A549 (cell line): Measurements from ENCODE around the gene CD79A. TPM values are rescaled to one million over a fixed set of nuclear protein-coding genes. Genes with fewer than 3 reads are reported as not detected.

Experiments
- ATAC-seq, 2 experiments: fragments of 200-7000 bp in 1 of 2; fragments of >200 bp in 1 of 2; cut with Nextera tagmentation in 1 of 2; cut with Tn5 transposase in 1 of 2; 3 replicates each; pipeline versions ENCODE4 v1.8.0 to v1.9.1; 2018 to 2020; ENCODE audit warnings: mild to moderate bottlenecking in 1 of 2, moderate library complexity in 1 of 2
- CTCF ChIA-PET: fragments of 300-600 bp; sonication (Branson Sonifier 250); formaldehyde crosslinking; extraction: SDS; loops from one replicate; lab custom pipeline; 2021; ENCODE audit warnings: antibody characterized with exemption, inconsistent platforms; lab: Yijun Ruan, JAX
- POLR2A ChIA-PET: fragments of 350-600 bp; formaldehyde crosslinking; extraction: SDS; loops from one replicate; lab custom pipeline; 2021; ENCODE audit warnings: antibody characterized with exemption, inconsistent platforms; lab: Yijun Ruan, JAX
- DNase-seq, 2 experiments: peaks; one replicate each; pipeline versions ENCODE4 v3.0.0 to v3.0.0-alpha.2; 2011 to 2016; ENCODE audit warnings: low read depth in 1 of 2, low spot score in 1 of 2
- FAIRE-seq: peaks from 2 replicates; lab custom pipeline; 2011; peaks lifted over from hg19 to GRCh38; lab: Jason Lieb, UNC
- H3K27ac ChIP-seq, 2 experiments: fragments of >200 bp; sonication (Bioruptor Twin); formaldehyde crosslinking; 3 replicates each; pipeline ENCODE4 v1.5.1; 2016 to 2017
- H3K4me1 ChIP-seq: fragments of >200 bp; sonication (Bioruptor Twin); formaldehyde crosslinking; 3 replicates; pipeline ENCODE4 v1.6.1; 2016
- H3K4me2 ChIP-seq: fragments of >200 bp; sonication (Bioruptor Twin); formaldehyde crosslinking; 3 replicates; pipeline ENCODE4 v1.6.1; 2016
- H3K4me3 ChIP-seq: fragments of >200 bp; sonication (Bioruptor Twin); formaldehyde crosslinking; 3 replicates; pipeline ENCODE4 v1.5.1; 2016
- H3K9me3 ChIP-seq: fragments of >200 bp; sonication (Bioruptor Twin); formaldehyde crosslinking; 3 replicates; pipeline ENCODE4 v1.6.1; 2016
- BHLHE40 ChIP-seq: IDR thresholded peaks from 2 replicates; pipeline ENCODE4 v1.6.1; 2012; ENCODE audit warnings: low read depth, low read length, inconsistent platforms
- CHD2 ChIP-seq: fragments of 150-350 bp; IDR thresholded peaks from 2 replicates; pipeline ENCODE4 v1.6.1; 2014; ENCODE audit warnings: low read length; ENCODE audit not compliant: partially characterized antibody
- CHD4 ChIP-seq: fragments of 200-600 bp; sonication (generic); IDR thresholded peaks from 2 replicates; pipeline ENCODE4 v1.6.1; 2016; ENCODE audit warnings: antibody characterized with exemption, mild to moderate bottlenecking, borderline replicate concordance
- EP300 ChIP-seq, 2 experiments: fragments of >200 bp; sonication (Bioruptor Twin); formaldehyde crosslinking; IDR thresholded peaks; 2 replicates in 1 of 2; 3 replicates in 1 of 2; pipeline ENCODE4 v1.6.1; 2016 to 2017
- FOSL2 ChIP-seq, 2 experiments: fragments of 450-650 bp in 1 of 2; fragments of >200 bp in 1 of 2; sonication (Bioruptor Twin) in 1 of 2; formaldehyde crosslinking; IDR thresholded peaks; 2 replicates each; pipeline versions ENCODE4 v1.5.0 to v1.6.1; 2016 to 2020; ENCODE audit warnings: mild to moderate bottlenecking in 1 of 2, moderate library complexity in 1 of 2
- FOXS1 ChIP-seq: fragments of 250-450 bp; sonication (Bioruptor Pico); IDR thresholded peaks from 2 replicates; pipeline ENCODE4 v1.5.0; 2020; ENCODE audit warnings: mild to moderate bottlenecking, moderate library complexity
- GATA3 ChIP-seq: IDR thresholded peaks from 2 replicates; pipeline ENCODE4 v1.6.1; 2012; ENCODE audit warnings: borderline replicate concordance
- HEYL ChIP-seq: fragments of 250-450 bp; sonication (Bioruptor Pico); IDR thresholded peaks from 2 replicates; pipeline ENCODE4 v1.8.0; 2021; ENCODE audit warnings: mild to moderate bottlenecking, moderate library complexity
- HMGXB4 ChIP-seq: fragments of 250-450 bp; sonication (Bioruptor Pico); IDR thresholded peaks from 2 replicates; pipeline ENCODE4 v1.5.0; 2021; ENCODE audit warnings: mild to moderate bottlenecking, moderate library complexity, borderline replicate concordance
- HOXA7 ChIP-seq: fragments of 250-450 bp; sonication (Bioruptor Pico); IDR thresholded peaks from 2 replicates; pipeline ENCODE4 v1.5.0; 2020; ENCODE audit warnings: mild to moderate bottlenecking, moderate library complexity
- KDM1A ChIP-seq: fragments of 200-600 bp; sonication (generic); IDR thresholded peaks from 2 replicates; pipeline ENCODE4 v1.6.1; 2016; ENCODE audit warnings: low read depth, mild to moderate bottlenecking
- KDM5A ChIP-seq: fragments of 200-600 bp; sonication (generic); IDR thresholded peaks from 2 replicates; pipeline ENCODE4 v1.6.1; 2016; ENCODE audit warnings: antibody characterized with exemption, mild to moderate bottlenecking
- MAFK ChIP-seq: fragments of 450-650 bp; IDR thresholded peaks from 2 replicates; pipeline ENCODE4 v1.6.1; 2014; ENCODE audit not compliant: partially characterized antibody
- NFE2L2 ChIP-seq: fragments of 150-350 bp; conservative IDR thresholded peaks from 2 replicates; pipeline ENCODE4 v1.6.1; 2014; ENCODE audit warnings: low read length
- RCOR1 ChIP-seq: fragments of 150-350 bp; IDR thresholded peaks from 2 replicates; pipeline ENCODE4 v1.6.1; 2014; ENCODE audit warnings: antibody characterized with exemption, low read length, low read depth
- REST ChIP-seq: fragments of 200-600 bp; sonication (generic); IDR thresholded peaks from 2 replicates; pipeline ENCODE4 v1.6.1; 2016; ENCODE audit warnings: antibody characterized with exemption, mild to moderate bottlenecking, moderate library complexity
- SMC3 ChIP-seq: fragments of >200 bp; sonication (Bioruptor Twin); formaldehyde crosslinking; IDR thresholded peaks from 3 replicates; pipeline ENCODE4 v1.6.1; 2018; ENCODE audit warnings: inconsistent platforms
- TFCP2L1 ChIP-seq: fragments of 250-450 bp; sonication (Bioruptor Pico); IDR thresholded peaks from 2 replicates; pipeline ENCODE4 v1.5.0; 2021; ENCODE audit warnings: mild to moderate bottlenecking
- TP53 ChIP-seq: fragments of 250-450 bp; sonication (Bioruptor Pico); IDR thresholded peaks from 2 replicates; pipeline ENCODE4 v1.5.0; 2021; ENCODE audit warnings: mild to moderate bottlenecking, moderate library complexity
- USF2 ChIP-seq: fragments of 450-650 bp; IDR thresholded peaks from 2 replicates; pipeline ENCODE4 v1.6.1; 2014; ENCODE audit warnings: antibody characterized with exemption
- ZFP36 ChIP-seq: fragments of 450-650 bp; IDR thresholded peaks from 2 replicates; pipeline ENCODE4 v1.6.1; 2014; ENCODE audit warnings: borderline replicate concordance; ENCODE audit not compliant: partially characterized antibody
- ZSCAN20 ChIP-seq: fragments of 250-450 bp; sonication (Bioruptor Pico); IDR thresholded peaks from 2 replicates; pipeline ENCODE4 v1.8.0; 2022; ENCODE audit warnings: mild to moderate bottlenecking, moderate library complexity
- WGBS: methylation state at CpG from one replicate; pipeline ENCODE4 v1.1.6; 2017; ENCODE audit errors: missing lambda C conversion rate; 5-methylcytosine and 5-hydroxymethylcytosine counted together
- polyA plus RNA-seq, 4 experiments: library from polyadenylated mRNA; depleted of rRNA in 3 of 4; stranded (reverse); fragments of >200 nt; fragmentation: RNase III in 1 of 4; extraction: RNeasy Plus Mini Kit Qiagen cat#74134 plus additional on column Dnase treatment in 1 of 4; gene quantifications; 2 replicates in 3 of 4; 3 replicates in 1 of 4; pipeline ENCODE4 v1.2.3, GENCODE V29; 2011 to 2017

The CD79A gene
- polyA plus RNA-seq, 2 of the 4 experiments (the other 2 are of a cell fraction): 0.52 to 0.54 TPM

GRCh38 chr19:41851456-41851855 lies 25.6 kb upstream of the CD79A start:
- DNase-seq: no peak
- no peak overlapping the region for H3K4me3 ChIP-seq
- no peak overlapping the region for H3K27ac ChIP-seq
- 20% methylated on average over 4 of the region's 4 CpGs for WGBS
- no peak for TF ChIP-seq RCOR1
- no peak for TF ChIP-seq HMGXB4 (CRISPR knock-in tag)
- no peak for TF ChIP-seq TP53
- TF ChIP-seq ZFP36: no peak
- TF ChIP-seq TFCP2L1 (CRISPR knock-in tag): no peak
- no peak for TF ChIP-seq REST
- no peak for TF ChIP-seq CHD4
- TF ChIP-seq FOSL2 (IDR thresholded peaks at IDR 0.05): no peak
- TF ChIP-seq FOSL2 (CRISPR knock-in tag; IDR thresholded peaks at IDR 0.05): no peak
- TF ChIP-seq GATA3: no peak
- TF ChIP-seq NFE2L2: no peak
- TF ChIP-seq KDM1A: no peak
- TF ChIP-seq HEYL: no peak
- no peaks in the 10 kb centered on the region for H3K9me3 ChIP-seq
- FAIRE-seq: no peak
- H3K4me2 ChIP-seq: no peak overlapping the region
- H3K4me1 ChIP-seq: no peaks in the 10 kb centered on the region
- POLR2A ChIA-PET: interaction anchor here (2.1 kb wide), 1 partner anchor 8 kb away, joined by 10 read pairs; the partner anchor contains the start of gene RPS19
- no peak for ATAC-seq
- CTCF ChIA-PET: interaction anchor here (0.6 to 16.4 kb wide), 16 partner anchors 8 to 210 kb away, joined by 3 to 243 read pairs (median 4); partner anchors contain the start of genes CEACAM3, CEACAM6 and RPS19

- CTCF ChIA-PET: interaction anchor here (0.7 to 16.4 kb wide), 8 partner anchors 11 to 283 kb away, joined by 3 to 243 read pairs (median 6); no protein-coding TSS in a partner anchor
- FAIRE-seq: peak; percentile 97
- WGBS: 9% methylated on average over 2 of the region's 2 CpGs
Observed at GRCh38 chr19:41853344-41853743, 23.7 kb upstream of the CD79A start.

More at GRCh38 chr19:41853344-41853743, 23.7 kb upstream of the CD79A start:
- Histone ChIP-seq H3K9me3 (no peaks in the 10 kb centered on the region), H3K4me1 (no peaks in the 10 kb centered on the region), H3K4me2 (no peak overlapping the region), H3K27ac (no peak overlapping the region), H3K4me3 (no peak overlapping the region)
- POLR2A ChIA-PET: no interaction called here
- ATAC-seq: no peak
- no peak for TF ChIP-seq HEYL
- TF ChIP-seq HMGXB4 (CRISPR knock-in tag): no peak
- no peak for TF ChIP-seq SMC3
- no peak for TF ChIP-seq CHD2
- TF ChIP-seq KDM5A: no peak
- no peak for TF ChIP-seq MAFK
- TF ChIP-seq HOXA7 (CRISPR knock-in tag): no peak
- no peak for TF ChIP-seq USF2
- TF ChIP-seq FOXS1 (CRISPR knock-in tag): no peak
- no peak for TF ChIP-seq BHLHE40
- no peak for TF ChIP-seq ZSCAN20 (CRISPR knock-in tag)
- TF ChIP-seq FOSL2 (IDR thresholded peaks at IDR 0.05): no peak
- no peak for TF ChIP-seq FOSL2 (CRISPR knock-in tag; IDR thresholded peaks at IDR 0.05)
- TF ChIP-seq GATA3: no peak
- TF ChIP-seq RCOR1: no peak
- no peak for TF ChIP-seq EP300 (IDR thresholded peaks at IDR 0.05)
- DNase-seq: no peak
